H1 (cell line): ENCODE results near the gene MAF. TPM values are rescaled to one million over a fixed set of nuclear protein-coding genes. Genes with fewer than 3 reads are reported as not detected.

Source experiments
- BRCA1 ChIP-seq: IDR thresholded peaks from 2 replicates; pipeline ENCODE4 v1.6.1; 2012; ENCODE audit warnings: low read depth, low read length, improper control_type of control experiment
- CEBPB ChIP-seq: IDR thresholded peaks from 2 replicates; pipeline ENCODE4 v1.6.1; 2012; ENCODE audit warnings: low read depth, low read length
- CHD7 ChIP-seq: fragments of 300-600 bp; sonication (generic); IDR thresholded peaks from 2 replicates; pipeline ENCODE4 v1.7.1; 2012; ENCODE audit warnings: low read length, moderate library complexity, mild to moderate bottlenecking, inconsistent platforms; ENCODE audit not compliant: insufficient replicate concordance
- GTF2F1 ChIP-seq: IDR thresholded peaks from 2 replicates; pipeline ENCODE4 v1.6.1; 2012; ENCODE audit warnings: low read depth, low read length, improper control_type of control experiment, borderline replicate concordance
- KDM4A ChIP-seq: IDR thresholded peaks from one replicate; pipeline ENCODE4 v1.7.1; 2012; ENCODE audit warnings: low read depth, mild to moderate bottlenecking, moderate library complexity, low read length, inconsistent platforms; ENCODE audit not compliant: severe bottlenecking
- NANOG ChIP-seq: IDR thresholded peaks from 2 replicates; pipeline ENCODE4 v1.6.1; 2011; ENCODE audit warnings: low read length, low read depth, mild to moderate bottlenecking, inconsistent platforms; ENCODE audit not compliant: insufficient read depth, poor library complexity, severe bottlenecking
- POU5F1 ChIP-seq: IDR thresholded peaks from 2 replicates; pipeline ENCODE4 v1.6.1; 2011; ENCODE audit warnings: low read depth, mild to moderate bottlenecking, low read length, moderate library complexity
- RFX5 ChIP-seq: IDR thresholded peaks from 2 replicates; pipeline ENCODE4 v1.6.1; 2011; ENCODE audit warnings: low read depth, low read length, improper control_type of control experiment, borderline replicate concordance
- SP4 ChIP-seq: IDR thresholded peaks from 2 replicates; pipeline ENCODE4 v1.6.1; 2012; ENCODE audit warnings: low read length, inconsistent platforms
- polyA plus RNA-seq, 7 experiments: library from polyadenylated mRNA; depleted of rRNA in 3 of 7; stranded (reverse) in 5 of 7; unstranded in 2 of 7; fragments of >200 nt in 5 of 7; fragments of 200-250 nt in 2 of 7; gene quantifications; 1 replicate in 5 of 7; 2 replicates in 1 of 7; 4 replicates in 1 of 7; pipeline versions ENCODE4 v1.2.1 to v1.2.3, GENCODE V29; 2011 to 2013; ENCODE audit warnings: missing spikeins in 2 of 7, mixed read lengths in 2 of 7
- total RNA-seq: library from RNA; stranded (reverse); fragmentation: NEBNext Ultra II Directional; extraction: Animal tissue kit (Norgen Biotek cat#: 25700); gene quantifications from 2 replicates; pipeline ENCODE4 v1.2.1, GENCODE V29; 2021
- TF ChIP-seq, protein P1 (sequence below): IDR thresholded peaks from 2 replicates; pipeline ENCODE4 v1.6.1; 2011; ENCODE audit warnings: low read depth, mild to moderate bottlenecking, low read length; ENCODE audit not compliant: insufficient read depth

MAF gene
- total and polyA plus RNA-seq, 2 of the 8 experiments (the other 6 are each of a cell fraction or from before 2014, with no cell fraction given) = 1.3 to 2.7 TPM

- TF ChIP-seq CHD7 (no peak), KDM4A (peak; percentile 78), SP4 (no peak), POU5F1 (no peak), CEBPB (no peak), RFX5 (no peak), NANOG (no peak), BRCA1 (no peak), GTF2F1 (no peak)
- TF ChIP-seq, protein P1, sequence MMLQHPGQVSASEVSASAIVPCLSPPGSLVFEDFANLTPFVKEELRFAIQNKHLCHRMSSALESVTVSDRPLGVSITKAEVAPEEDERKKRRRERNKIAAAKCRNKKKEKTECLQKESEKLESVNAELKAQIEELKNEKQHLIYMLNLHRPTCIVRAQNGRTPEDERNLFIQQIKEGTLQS = no peak
These were observed 774 bp upstream of the MAF start (continued) for GRCh38 chr16:79601092-79601930.
